Effector memory CD4-positive, alpha-beta T cell (primary cell): Measurements from ENCODE around the gene SRL.

Source experiments
- DNase-seq, 3 donors: peaks; one replicate each; pipeline ENCODE4 v3.0.0-alpha.2; 2020
- H3K27ac ChIP-seq: 2 replicates; pipeline ENCODE4 v1.7.0; 2013; ENCODE audit warnings: mild to moderate bottlenecking, low read length, moderate library complexity; ENCODE audit not compliant: insufficient read depth, poor library complexity, severe bottlenecking
- H3K27me3 ChIP-seq: replicated peaks from 2 replicates; pipeline ENCODE4 v1.7.0; 2013; ENCODE audit warnings: mild to moderate bottlenecking, low read length; ENCODE audit not compliant: insufficient read depth, control insufficient read depth, poor library complexity, severe bottlenecking
- H3K36me3 ChIP-seq: 2 replicates; pipeline ENCODE4 v1.7.0; 2013; ENCODE audit warnings: mild to moderate bottlenecking, low read length, moderate library complexity; ENCODE audit not compliant: control insufficient read depth, insufficient read depth
- H3K4me1 ChIP-seq: 2 replicates; pipeline ENCODE4 v1.7.0; 2013; ENCODE audit warnings: low read length, mild to moderate bottlenecking; ENCODE audit not compliant: control insufficient read depth, insufficient read depth, poor library complexity, severe bottlenecking
- H3K4me3 ChIP-seq: 2 replicates; pipeline ENCODE4 v1.7.0; 2013; ENCODE audit warnings: low read length, low read depth, mild to moderate bottlenecking; ENCODE audit not compliant: insufficient read depth, poor library complexity, severe bottlenecking
- H3K9me3 ChIP-seq: 2 replicates; pipeline ENCODE4 v1.7.0; 2013; ENCODE audit warnings: mild to moderate bottlenecking, low read length, moderate library complexity; ENCODE audit not compliant: control insufficient read depth
- total RNA-seq, 3 donors: gene quantifications; one replicate each; lab custom pipeline; 2026; lab: John Stamatoyannopoulos, UW

The SRL gene
- 0 reads per million in 3 donors for total RNA-seq

DNA sequence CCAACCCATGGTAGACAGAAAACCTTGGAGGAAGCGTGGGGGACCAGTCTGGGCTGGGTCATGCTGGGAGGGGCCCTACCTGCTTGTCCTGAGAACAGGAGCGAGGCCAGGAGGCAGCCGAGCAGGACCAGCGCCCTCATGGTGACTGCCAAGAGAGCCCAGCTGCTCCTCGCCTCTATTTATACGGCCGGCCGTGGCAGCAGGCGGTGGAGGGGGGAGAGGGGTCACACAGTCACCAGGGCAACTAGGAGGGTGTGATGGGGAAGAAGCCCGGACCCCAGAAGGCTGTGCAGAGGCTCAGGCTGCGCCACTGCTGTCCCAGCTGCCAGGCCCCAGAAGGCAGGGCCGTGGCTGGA, at the start of gene SRL:
SRL (minus strand) TSS at position 153 of the 356 bp plus-strand sequence; CDS start at position 140, 13 bp downstream.
- Histone ChIP-seq H3K36me3 (no peaks in the 10 kb centered on the region), H3K9me3 (no peaks in the 10 kb centered on the region), H3K4me1 (no peaks in the 10 kb centered on the region), H3K27me3 (no peaks in the 10 kb centered on the region), H3K4me3 (no peak within 1 kb of the TSS), H3K27ac (no peak within 1 kb of the TSS)
- no peak for DNase-seq

DNA sequence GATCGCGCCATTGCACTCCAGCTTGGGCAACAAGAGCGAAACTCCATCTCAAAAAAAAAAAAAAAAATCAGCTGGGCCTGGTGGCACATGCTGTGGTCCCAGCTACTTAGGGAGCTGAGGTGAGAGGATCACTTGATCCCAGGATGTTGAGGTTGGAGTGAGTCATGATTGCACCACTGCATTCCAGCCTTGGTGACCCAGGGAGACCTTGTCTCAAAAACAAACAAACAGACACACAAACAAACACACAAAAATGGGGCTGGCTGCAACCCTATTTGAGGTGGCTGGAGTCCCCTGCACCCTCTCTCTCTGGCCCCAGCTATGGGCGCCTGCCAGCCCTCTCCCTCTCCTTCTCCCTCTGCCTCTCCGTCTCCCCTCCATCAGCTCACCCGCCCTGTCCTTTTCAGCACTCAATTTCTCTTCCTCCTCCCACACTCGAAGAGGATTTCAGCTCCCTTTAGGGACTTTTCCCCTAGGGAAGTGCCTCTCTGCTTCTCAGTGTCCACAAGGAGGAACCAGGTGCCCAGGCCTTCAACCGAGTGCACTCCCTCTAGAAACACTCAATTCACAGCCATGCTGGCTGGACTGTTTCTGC, 48.5 kb upstream of the SRL start:
- H3K27ac ChIP-seq = no peak overlapping the region
- H3K9me3 ChIP-seq = no peaks in the 10 kb centered on the region
- H3K27me3 ChIP-seq = no peaks in the 10 kb centered on the region
- H3K36me3 ChIP-seq = no peaks in the 10 kb centered on the region
- DNase-seq = no peak
- H3K4me3 ChIP-seq = no peak overlapping the region
- H3K4me1 ChIP-seq = peaks cover 6% of the 10 kb centered on the region

DNA sequence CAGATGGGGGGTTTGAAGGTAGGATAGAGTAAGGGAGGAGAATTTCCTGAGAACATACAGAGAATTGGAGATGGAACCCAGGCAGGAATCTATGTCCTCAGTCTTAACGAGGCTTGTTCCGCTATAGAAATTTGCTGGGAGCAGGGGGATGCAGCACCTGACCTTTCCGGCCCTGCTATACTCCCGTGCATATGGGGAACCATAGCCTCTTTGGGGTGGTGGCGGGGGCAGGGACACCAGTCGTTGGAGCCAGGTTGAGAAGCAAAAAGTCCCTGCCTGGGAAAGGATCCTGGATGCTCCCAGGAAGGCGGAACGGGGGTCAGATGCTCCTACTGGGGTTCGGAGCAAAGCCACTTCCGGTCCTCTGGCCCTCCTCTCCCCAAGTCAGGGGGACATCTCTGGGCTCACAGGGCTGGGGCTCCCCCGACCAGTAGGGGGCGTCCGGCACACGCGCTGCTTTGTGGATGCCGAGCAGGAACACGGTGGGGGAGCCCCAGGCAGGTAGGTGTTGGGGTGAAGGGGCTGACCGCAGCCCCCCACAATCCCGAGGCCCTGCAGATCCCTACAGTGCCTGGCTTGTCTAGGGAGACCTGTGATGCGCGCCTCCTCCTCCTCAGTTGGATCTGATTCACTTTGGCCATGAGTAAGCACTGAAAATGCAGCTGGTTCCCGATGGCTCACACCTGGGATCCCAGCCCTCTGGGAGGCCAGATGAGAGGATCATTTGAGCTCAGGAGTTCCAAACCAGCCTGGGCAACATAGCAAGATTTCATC, 46.5 kb upstream of the SRL start:
- H3K9me3 ChIP-seq = no peaks in the 10 kb centered on the region
- peak; percentile 53 to 70 (median 64) for DNase-seq
- H3K27ac ChIP-seq = no peak overlapping the region
- no peaks in the 10 kb centered on the region for H3K36me3 ChIP-seq
- no peak overlapping the region for H3K4me3 ChIP-seq
- peaks cover 6% of the 10 kb centered on the region for H3K4me1 ChIP-seq
- no peaks in the 10 kb centered on the region for H3K27me3 ChIP-seq

DNA sequence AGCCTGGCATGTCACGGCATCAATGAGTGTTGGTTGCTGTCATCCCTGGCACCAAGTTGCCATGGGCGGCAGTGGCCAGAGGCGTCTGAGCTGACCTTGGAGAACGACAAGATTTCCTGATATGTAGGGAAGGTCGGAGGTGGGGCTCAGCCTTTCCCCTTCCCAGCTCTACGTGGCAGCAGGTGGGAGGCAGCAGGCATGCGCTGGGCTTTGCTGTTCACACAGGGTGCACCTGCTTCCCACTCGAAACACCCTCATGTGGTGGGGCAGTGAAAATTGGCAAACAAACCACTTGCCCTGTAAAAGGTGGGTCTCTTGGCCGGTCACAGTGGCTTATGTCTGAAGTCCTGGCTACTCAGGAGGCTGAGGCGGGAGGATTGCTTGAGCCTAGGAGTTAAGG, 43.3 kb upstream of the SRL start:
- Histone ChIP-seq H3K4me3 (no peak overlapping the region), H3K27ac (no peak overlapping the region), H3K36me3 (no peaks in the 10 kb centered on the region), H3K4me1 (peaks cover 6% of the 10 kb centered on the region), H3K27me3 (no peaks in the 10 kb centered on the region), H3K9me3 (no peaks in the 10 kb centered on the region)
- DNase-seq = no peak

DNA sequence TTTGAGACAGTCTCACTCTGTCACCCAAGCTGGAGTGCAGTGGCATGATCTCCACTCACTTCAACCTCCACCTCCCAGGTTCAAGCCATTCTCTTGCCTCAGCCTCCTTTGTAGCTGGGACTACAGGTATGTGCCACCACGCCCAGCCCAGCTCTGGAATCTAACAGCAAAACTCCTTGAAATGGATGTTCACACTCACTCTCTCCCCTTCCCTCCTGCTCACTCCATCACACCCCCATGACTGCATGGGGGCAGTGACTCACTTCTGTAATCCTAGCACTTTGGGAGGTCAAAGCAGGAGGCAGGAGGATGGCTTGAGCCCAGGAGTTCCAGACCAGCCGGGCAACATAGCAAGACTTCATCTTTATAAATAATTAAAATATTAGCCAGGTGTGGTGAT, 42.1 kb upstream of the SRL start:
- H3K4me3 ChIP-seq = no peak overlapping the region
- H3K27ac ChIP-seq = no peak overlapping the region
- no peaks in the 10 kb centered on the region for H3K27me3 ChIP-seq
- H3K4me1 ChIP-seq = peaks cover 6% of the 10 kb centered on the region
- no peak for DNase-seq
- no peaks in the 10 kb centered on the region for H3K9me3 ChIP-seq
- no peaks in the 10 kb centered on the region for H3K36me3 ChIP-seq

DNA sequence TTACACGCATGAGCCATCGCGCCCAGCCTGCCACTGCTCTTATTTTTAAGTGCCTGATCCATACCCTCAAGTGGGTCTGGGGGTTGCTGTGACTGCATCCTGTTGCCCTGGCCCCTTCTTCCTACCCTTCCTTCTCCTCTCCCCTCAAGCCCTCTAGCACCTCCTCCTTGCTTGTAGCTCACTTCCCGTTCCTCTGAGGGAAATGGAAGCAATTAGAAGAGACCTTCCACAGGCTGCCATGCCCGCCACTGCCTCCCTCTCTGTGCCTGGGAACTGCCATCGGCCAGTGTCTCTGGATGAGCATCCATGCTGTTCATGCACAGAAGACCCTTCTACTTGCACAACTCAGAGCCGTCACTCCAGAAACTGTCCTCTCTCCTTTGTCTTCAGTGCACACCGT, 41.6 kb upstream of the SRL start:
- Histone ChIP-seq H3K27me3 (no peaks in the 10 kb centered on the region), H3K9me3 (no peaks in the 10 kb centered on the region)
- no peak for DNase-seq

DNA sequence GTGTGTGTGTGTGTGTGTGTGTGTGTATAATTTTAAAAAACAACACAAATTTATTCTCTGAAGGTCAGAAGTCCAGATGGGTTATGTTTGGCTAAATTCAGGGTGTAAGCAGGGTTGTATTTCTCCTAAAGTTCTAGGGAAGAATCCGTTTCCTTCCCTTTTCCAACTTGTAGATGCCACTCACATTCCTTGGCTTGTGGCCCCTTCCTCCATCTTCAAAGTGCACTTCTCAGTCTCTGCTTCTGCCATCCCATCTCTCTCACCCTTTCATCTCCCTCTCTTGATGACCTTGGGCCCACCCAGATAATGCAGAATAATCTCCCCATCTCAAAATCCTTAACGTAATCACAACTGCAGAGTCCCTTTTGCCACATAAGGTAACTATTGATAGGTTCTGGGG, 38.7 kb upstream of the SRL start:
- Histone ChIP-seq H3K27me3 (no peaks in the 10 kb centered on the region), H3K4me1 (no peaks in the 10 kb centered on the region), H3K27ac (no peak overlapping the region), H3K4me3 (no peak overlapping the region), H3K9me3 (no peaks in the 10 kb centered on the region), H3K36me3 (no peaks in the 10 kb centered on the region)
- DNase-seq = no peak

More for the DNA sequence above, 41.6 kb upstream of the SRL start:
- no peaks in the 10 kb centered on the region for H3K36me3 ChIP-seq
- H3K4me3 ChIP-seq = no peak overlapping the region
- H3K4me1 ChIP-seq = peaks cover 3% of the 10 kb centered on the region
- H3K27ac ChIP-seq = no peak overlapping the region

DNA sequence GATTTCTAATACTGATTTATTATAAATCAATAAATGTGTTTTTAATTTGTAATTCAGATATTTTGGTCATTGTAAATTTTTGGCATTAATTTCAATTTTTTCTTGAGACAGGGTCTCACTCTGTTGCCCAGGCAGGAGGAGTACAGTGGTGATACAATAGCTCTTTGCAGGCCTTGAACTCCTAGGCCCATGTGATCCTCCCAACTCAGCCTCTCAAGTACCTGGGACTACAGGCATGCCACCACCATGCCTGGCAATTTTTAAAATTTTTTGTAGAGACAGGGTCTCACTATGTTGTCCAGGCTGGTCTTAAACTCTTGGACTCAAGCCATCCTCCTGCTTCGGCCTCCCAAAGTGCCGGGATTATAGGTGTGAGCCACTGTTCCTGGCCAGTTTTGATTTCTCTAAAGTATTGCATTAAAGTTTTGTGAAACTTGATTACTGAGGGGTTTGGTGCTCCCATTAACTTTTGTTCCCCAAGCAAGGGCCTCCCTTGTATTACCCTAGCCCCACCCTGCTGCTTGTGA, 36.2 kb upstream of the SRL start:
- no peaks in the 10 kb centered on the region for H3K36me3 ChIP-seq
- no peak for DNase-seq
- no peak overlapping the region for H3K4me3 ChIP-seq
- H3K27ac ChIP-seq = no peak overlapping the region
- H3K9me3 ChIP-seq = no peaks in the 10 kb centered on the region
- H3K4me1 ChIP-seq = peaks cover 7% of the 10 kb centered on the region
- H3K27me3 ChIP-seq = no peaks in the 10 kb centered on the region

DNA sequence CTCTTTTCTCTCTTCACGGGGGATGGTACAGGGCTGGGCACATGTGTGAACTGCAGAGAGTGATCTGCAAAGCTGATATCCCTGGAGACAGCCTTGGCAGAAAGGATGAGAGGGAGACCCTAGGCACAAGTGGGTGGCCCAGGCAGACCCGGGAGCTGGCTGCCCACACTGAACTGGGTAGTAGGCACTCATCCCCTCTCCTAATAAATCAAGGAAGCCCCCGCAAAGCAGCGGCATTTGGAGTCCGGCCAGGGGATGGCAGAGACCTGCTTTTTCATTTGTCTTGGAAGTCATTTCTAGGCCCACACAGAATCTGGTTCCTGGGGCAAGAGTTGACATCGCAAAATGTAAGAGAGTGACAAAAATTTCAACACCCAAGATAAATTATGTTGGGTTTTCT, 34.0 kb upstream of the SRL start:
- no peak overlapping the region for H3K27ac ChIP-seq
- H3K9me3 ChIP-seq = no peaks in the 10 kb centered on the region
- no peaks in the 10 kb centered on the region for H3K36me3 ChIP-seq
- H3K4me1 ChIP-seq = peaks cover 14% of the 10 kb centered on the region
- no peak overlapping the region for H3K4me3 ChIP-seq
- no peaks in the 10 kb centered on the region for H3K27me3 ChIP-seq
- DNase-seq = no peak

DNA sequence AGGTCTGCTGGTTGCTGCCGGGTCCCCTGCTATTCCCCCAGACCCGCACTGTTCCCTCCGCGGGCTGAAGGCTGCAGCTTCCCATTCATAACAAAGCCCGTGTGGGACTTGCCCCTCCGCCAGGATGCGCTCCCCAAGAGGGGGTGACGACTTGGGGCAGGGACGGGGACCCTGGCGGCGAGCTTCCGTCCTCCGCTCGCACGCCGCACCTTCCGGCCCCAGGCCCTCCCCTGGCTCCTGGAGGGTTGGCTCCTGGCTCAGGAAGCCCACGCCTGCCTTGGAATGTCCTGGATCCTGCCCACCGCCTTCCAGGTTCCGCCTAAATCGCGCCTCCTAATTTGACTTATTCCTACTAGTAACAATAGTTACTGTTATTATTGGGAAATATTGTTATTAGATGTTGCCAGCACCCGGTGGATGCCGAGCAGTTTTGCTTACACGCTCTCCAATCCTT, 32.0 kb upstream of the SRL start:
- Histone ChIP-seq H3K36me3 (no peaks in the 10 kb centered on the region), H3K9me3 (no peaks in the 10 kb centered on the region), H3K4me3 (peak overlapping the region; percentile 98), H3K27ac (peak overlapping the region; percentile 61), H3K27me3 (no peaks in the 10 kb centered on the region), H3K4me1 (peaks cover 15% of the 10 kb centered on the region)
- peak in 1 of 3 donors; percentile 30 for DNase-seq
